Breast epithelium (tissue), 4 donors: ENCODE results near the gene VEPH1. TPM values are rescaled to one million over a fixed set of nuclear protein-coding genes. Genes with fewer than 3 reads are reported as not detected.

Source experiments
- DNase-seq, 2 donors: peaks; one replicate each; pipeline ENCODE4 v3.0.0-alpha.2; 2019; ENCODE audit warnings: low spot score in 2 of 2
- H3K27ac ChIP-seq, 2 donors: fragments of 200-600 bp; sonication (generic) in 1 of 2; one replicate each; pipeline ENCODE4 v1.5.1; 2016 to 2019; ENCODE audit warnings: mild to moderate bottlenecking in 1 of 2
- H3K27me3 ChIP-seq, 2 donors: fragments of 200-600 bp; sonication (generic) in 1 of 2; one replicate each; pipeline versions ENCODE4 v1.5.1 to v1.6.0; 2017 to 2019; ENCODE audit warnings: control low read depth in 1 of 2, mild to moderate bottlenecking in 1 of 2
- H3K36me3 ChIP-seq: fragments of 200-600 bp; one replicate; pipeline ENCODE4 v1.5.1; 2019
- H3K4me1 ChIP-seq, 2 donors: fragments of 200-600 bp; sonication (generic); one replicate each; pipeline ENCODE4 v1.5.1; 2016 to 2019; ENCODE audit warnings: control low read depth in 1 of 2
- H3K4me3 ChIP-seq, 3 donors: fragments of 200-600 bp; sonication (generic); 1 replicate in 2 of 3; 2 replicates in 1 of 3; pipeline ENCODE4 v1.5.1; 2016 to 2019; ENCODE audit warnings: mild to moderate bottlenecking in 3 of 3, moderate library complexity in 2 of 3
- H3K9me3 ChIP-seq, 2 donors: fragments of 200-600 bp; sonication (generic) in 1 of 2; one replicate each; pipeline ENCODE4 v1.5.1; 2016 to 2019; ENCODE audit warnings: control low read depth in 1 of 2
- CTCF ChIP-seq, 3 donors: fragments of 450-650 bp; IDR thresholded peaks; one replicate each; pipeline ENCODE4 v1.5.1; 2016 to 2017; ENCODE audit warnings: antibody characterized with exemption in 3 of 3, mild to moderate bottlenecking in 3 of 3, moderate library complexity in 3 of 3
- POLR2A ChIP-seq: fragments of 450-650 bp; IDR thresholded peaks from one replicate; pipeline ENCODE4 v1.6.1; 2016; ENCODE audit warnings: antibody characterized with exemption, mild to moderate bottlenecking, moderate library complexity
- POLR2AphosphoS5 ChIP-seq, 3 donors: sonication (generic); formaldehyde crosslinking; IDR thresholded peaks; one replicate each; pipeline ENCODE4 v1.6.1; 2017; ENCODE audit warnings: antibody characterized with exemption in 3 of 3
- intact Hi-C: fragments of 100-400 bp; cut with DNase I; formaldehyde crosslinking; loops from one replicate; pipeline ENCODE4 v1.15.1; 2023; ENCODE audit warnings: low total_unique reads
- total RNA-seq, 3 donors: library from RNA; depleted of rRNA; stranded (reverse); fragments of >200 nt; gene quantifications; one replicate each; pipeline ENCODE4 v1.1.0, GENCODE V29; 2016

Gene VEPH1
- total RNA-seq, 3 donors from 2014 or later = under 0.01 to 20.9 (median 8.8) TPM

DNA sequence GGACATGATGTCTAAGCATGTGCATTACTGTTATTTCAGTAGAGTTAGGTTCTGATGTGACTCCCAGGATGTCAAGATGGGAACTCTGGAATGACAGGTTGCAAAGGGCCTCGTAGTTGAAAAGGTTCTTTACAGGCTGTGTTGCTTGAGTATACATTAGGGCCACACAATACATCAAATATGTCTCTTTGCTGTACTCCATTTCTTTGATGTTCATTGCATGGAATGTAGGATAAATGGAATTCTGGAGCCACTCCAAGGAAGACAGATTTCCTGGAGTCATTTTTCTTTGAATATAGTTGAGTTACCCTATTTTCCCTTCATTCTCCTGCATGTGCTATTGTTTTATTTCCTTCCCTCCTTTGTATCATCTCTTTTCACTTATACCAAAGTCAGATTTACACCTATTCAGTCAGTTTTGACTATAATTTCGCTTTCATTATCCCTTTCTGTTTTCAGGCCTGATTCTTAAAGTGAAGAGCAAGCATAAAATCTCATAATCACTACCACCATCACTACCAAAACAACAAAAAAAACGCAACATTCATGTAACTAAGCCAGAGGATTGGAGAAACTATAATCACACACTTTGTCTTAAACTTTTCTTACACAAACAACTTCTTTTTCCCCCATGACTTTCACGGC lies 127.8 kb downstream of the VEPH1 start:
- intact Hi-C loops = no loop called here
- Histone ChIP-seq H3K27me3 (no peaks in the 10 kb centered on the region), H3K27ac (no peak overlapping the region), H3K9me3 (no peaks in the 10 kb centered on the region), H3K4me1 (no peaks in the 10 kb centered on the region), H3K4me3 (no peak overlapping the region), H3K36me3 (no peaks in the 10 kb centered on the region)
- no peak for DNase-seq
- no peak for TF ChIP-seq CTCF (IDR thresholded peaks at IDR 0.05)
- no peak for TF ChIP-seq POLR2A
- TF ChIP-seq POLR2AphosphoS5 (IDR thresholded peaks at IDR 0.05) = no peak

DNA sequence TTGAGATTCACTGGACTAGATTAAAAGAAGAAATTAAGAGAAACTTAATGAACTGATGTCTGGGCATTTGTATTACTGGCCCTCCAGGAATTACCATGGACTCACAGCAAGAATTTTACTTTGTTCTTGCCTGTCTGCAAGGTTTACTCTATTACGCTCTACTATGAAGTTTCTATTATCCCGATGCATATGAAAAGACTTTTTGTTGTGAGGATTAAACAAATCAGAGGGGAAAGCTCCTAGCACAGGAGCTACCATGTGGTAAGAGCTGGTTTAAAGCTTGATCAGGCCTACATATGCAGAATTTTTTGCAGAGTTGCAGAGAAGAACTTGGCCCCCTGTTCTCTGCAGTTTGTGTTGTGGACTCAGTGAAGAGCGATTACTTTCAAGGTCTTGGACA lies 128.3 kb downstream of the VEPH1 start:
- no peak overlapping the region for H3K27ac ChIP-seq
- H3K9me3 ChIP-seq = no peaks in the 10 kb centered on the region
- no peak for DNase-seq
- H3K27me3 ChIP-seq = no peaks in the 10 kb centered on the region
- H3K4me3 ChIP-seq = no peak overlapping the region
- no peaks in the 10 kb centered on the region for H3K4me1 ChIP-seq
- no peaks in the 10 kb centered on the region for H3K36me3 ChIP-seq
- TF ChIP-seq POLR2AphosphoS5 (IDR thresholded peaks at IDR 0.05) (no peak), CTCF (IDR thresholded peaks at IDR 0.05) (no peak), POLR2A (no peak)
- intact Hi-C loops = no loop called here

GRCh38 chr3:157373783-157374182 lies 129.4 kb downstream of the VEPH1 start:
- no peak for DNase-seq
- Histone ChIP-seq H3K4me3 (no peak overlapping the region), H3K4me1 (no peaks in the 10 kb centered on the region), H3K9me3 (no peaks in the 10 kb centered on the region), H3K27me3 (no peaks in the 10 kb centered on the region), H3K36me3 (no peaks in the 10 kb centered on the region), H3K27ac (no peak overlapping the region)
- intact Hi-C loops = no loop called here
- TF ChIP-seq POLR2A = no peak

- Histone ChIP-seq H3K36me3 (no peaks in the 10 kb centered on the region), H3K27me3 (no peaks in the 10 kb centered on the region), H3K4me1 (no peaks in the 10 kb centered on the region), H3K9me3 (no peaks in the 10 kb centered on the region), H3K4me3 (no peak overlapping the region), H3K27ac (no peak overlapping the region)
- no peak for DNase-seq
- no peak for TF ChIP-seq CTCF (IDR thresholded peaks at IDR 0.05)
- no peak for TF ChIP-seq POLR2AphosphoS5 (IDR thresholded peaks at IDR 0.05)
- TF ChIP-seq POLR2A = no peak
- intact Hi-C loops = no loop called here
Observed at GRCh38 chr3:157370867-157371266, 132.3 kb downstream of the VEPH1 start.

- intact Hi-C loops = no loop called here
- Histone ChIP-seq H3K4me1 (no peaks in the 10 kb centered on the region), H3K27ac (peak overlapping the region in 1 of 2 donors; percentile 13), H3K36me3 (no peaks in the 10 kb centered on the region), H3K9me3 (no peaks in the 10 kb centered on the region), H3K4me3 (no peak overlapping the region), H3K27me3 (no peaks in the 10 kb centered on the region)
- TF ChIP-seq CTCF (IDR thresholded peaks at IDR 0.05) = no peak
- TF ChIP-seq POLR2A = no peak
- DNase-seq = no peak
Observed at GRCh38 chr3:157369727-157370421, 133.3 kb downstream of the VEPH1 start.
